ENCODE results near the gene VEGFB. TPM values are rescaled to one million over a fixed set of nuclear protein-coding genes. Genes with fewer than 3 reads are reported as not detected.

VEGFB gene
- total and polyA plus RNA-seq, 7 experiments from 2014 or later, result 12.9 to 99.5 (median 58.7) TPM

DNA sequence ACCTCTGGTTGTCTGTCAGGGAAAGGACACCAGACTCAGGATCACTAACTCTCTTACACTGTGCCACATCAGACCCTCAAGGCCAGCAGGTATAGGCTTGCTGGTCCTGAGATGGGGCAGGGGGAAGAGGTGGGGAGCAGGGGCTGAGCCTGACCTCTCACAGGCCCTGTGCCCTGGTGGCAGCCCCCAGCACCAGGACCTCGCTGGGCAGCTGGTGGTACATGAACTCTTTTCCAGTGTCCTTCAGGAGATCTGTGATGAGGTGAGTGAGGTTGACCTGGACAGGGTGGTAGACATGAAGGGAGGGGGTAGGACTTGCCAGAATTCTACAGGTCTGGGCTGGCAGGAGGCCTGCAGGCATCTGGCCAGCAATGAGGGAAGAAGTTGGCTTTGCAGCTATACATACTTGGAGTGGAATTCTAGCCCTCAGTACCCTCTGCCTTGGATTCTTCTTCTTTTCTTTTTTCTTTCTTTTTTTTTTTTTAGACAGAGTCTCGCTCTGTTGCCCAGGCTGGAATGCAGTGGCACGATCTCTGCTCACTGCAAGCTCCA, 6.9 kb upstream of the VEGFB start:
- DNase-seq (no peak), ATAC-seq (no peak)
- Histone ChIP-seq H3K36me3 (ENCODE audit: control insufficient read depth in 2 of 3, insufficient read depth in 3 of 3, low read length in 3 of 3) (peaks cover 0 to 16% (median 3%) of the 10 kb centered on the region in 3 experiments), H3K4me3 (ENCODE audit: low read length) (peak overlapping the region; percentile 60), H3K27me3 (ENCODE audit: control insufficient read depth in 2 of 2, insufficient read depth in 2 of 2, low read length in 2 of 2) (no peaks in the 10 kb centered on the region), H3K27ac (ENCODE audit: low read depth, low read length) (peak overlapping the region; percentile 89), H3K4me1 (ENCODE audit: control insufficient read depth in 2 of 2, insufficient read depth in 2 of 2, low read length in 2 of 2) (peaks cover 30 to 37% of the 10 kb centered on the region in 2 donors), H3K9me3 (ENCODE audit: control insufficient read depth in 2 of 3, low read length in 3 of 3) (no peaks in the 10 kb centered on the region)
- CTCF ChIA-PET, result interaction anchor here (0.6 to 5.5 kb wide), 5 partner anchors 15 to 94 kb away, joined by 3 to 66 read pairs (median 5); partner anchors contain the start of genes FERMT3, PRDX5 and TRMT112
- POLR2A ChIA-PET, result interaction anchor here (0.6 to 14.3 kb wide), 14 partner anchors 11 to 524 kb away, joined by 3 to 220 read pairs (median 7); partner anchors contain the start of genes FERMT3, FKBP2, PLCB3 and PPP1R14B
- peak overlapping the region; percentile 76 to 92 (median 86) for H3K27ac Mint-ChIP-seq
- intact Hi-C loops (cut with micrococcal nuclease), result loop anchor here (2.0 kb wide), 2 partner anchors 41 to 61 kb away; partner anchors contain the start of genes MACROD1 (in 1 of the 2) and STIP1 (in 1 of the 2)
- H3K27me3 Mint-ChIP-seq, result no peaks in the 10 kb centered on the region
- peaks cover 17 to 60% (median 43%) of the 10 kb centered on the region in 7 donors for H3K4me1 Mint-ChIP-seq
- H3K36me3 Mint-ChIP-seq, result no peaks in the 10 kb centered on the region
- no peaks in the 10 kb centered on the region for H3K9me3 Mint-ChIP-seq
- peak overlapping the region; percentile 87 to 96 (median 92) for H3K4me3 Mint-ChIP-seq

DNA sequence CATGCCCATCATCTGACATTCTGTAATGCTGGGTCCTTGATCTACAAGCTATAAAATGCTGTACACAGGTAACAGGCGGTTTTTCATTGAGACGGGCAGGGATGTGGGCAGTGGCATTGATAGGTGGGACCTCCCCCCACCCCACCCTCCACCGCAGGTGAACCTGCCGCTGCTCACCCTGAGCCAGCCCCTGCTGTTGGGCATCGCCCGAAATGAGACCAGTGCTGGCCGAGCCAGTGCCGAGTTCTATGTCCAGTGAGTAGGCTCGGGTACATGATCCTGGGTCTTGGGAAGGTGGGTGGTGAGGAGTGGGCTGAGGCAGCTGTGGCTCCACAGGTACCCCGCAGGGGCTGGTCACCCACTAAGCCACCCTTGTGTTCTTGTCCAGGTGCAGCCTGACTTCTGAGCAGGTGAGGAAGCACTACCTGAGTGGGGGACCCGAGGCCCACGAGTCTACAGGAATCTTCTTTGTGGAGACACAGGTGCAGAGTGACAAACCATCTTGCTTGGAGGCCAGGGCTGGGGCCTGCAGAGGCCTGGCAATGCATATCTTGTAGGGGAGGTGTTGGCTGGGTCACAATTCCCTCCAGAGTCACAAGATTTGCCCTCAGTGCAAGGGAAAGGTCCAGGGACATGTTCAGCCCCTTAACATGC, 5.2 kb upstream of the VEGFB start:
- H3K4me3 Mint-ChIP-seq, result peak overlapping the region; percentile 88 to 96 (median 90)

DNA sequence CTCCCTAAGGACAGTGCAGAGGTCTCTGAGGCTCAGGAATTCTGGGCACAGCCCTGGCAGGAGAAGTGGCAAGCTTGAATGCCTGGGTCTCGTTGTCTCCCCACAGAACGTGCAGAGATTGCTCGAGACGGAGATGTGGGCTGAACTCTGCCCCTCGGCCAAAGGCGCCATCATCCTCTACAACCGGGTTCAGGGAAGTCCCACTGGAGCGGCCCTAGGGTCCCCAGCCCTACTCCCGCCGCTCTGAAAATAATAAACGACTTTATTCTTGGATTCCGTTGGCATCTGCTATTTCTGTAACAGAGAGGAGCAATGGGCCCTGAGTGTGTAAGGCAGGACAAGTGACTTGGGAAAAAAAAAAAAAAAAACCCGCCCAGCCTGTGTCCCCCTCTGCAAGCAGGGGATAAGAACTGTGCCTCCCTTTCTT, 4.6 kb upstream of the VEGFB start:
- DNase-seq (no peak), ATAC-seq (no peak)
- H3K9me3 ChIP-seq (ENCODE audit: control insufficient read depth in 2 of 3, low read length in 3 of 3), result no peaks in the 10 kb centered on the region
- Mint-ChIP-seq H3K4me1 (peaks cover 23 to 71% (median 57%) of the 10 kb centered on the region in 7 donors), H3K9me3 (no peaks in the 10 kb centered on the region), H3K27ac (peak overlapping the region; percentile 85 to 96 (median 92)), H3K36me3 (no peaks in the 10 kb centered on the region), H3K27me3 (no peaks in the 10 kb centered on the region), H3K4me3 (peak overlapping the region; percentile 88 to 96 (median 90))
- H3K27me3 ChIP-seq (ENCODE audit: control insufficient read depth in 2 of 2, insufficient read depth in 2 of 2, low read length in 2 of 2), result no peaks in the 10 kb centered on the region
- no peaks in the 10 kb centered on the region for H3K36me3 ChIP-seq (ENCODE audit: control insufficient read depth in 2 of 3, insufficient read depth in 3 of 3, low read length in 3 of 3)
- H3K4me1 ChIP-seq (ENCODE audit: control insufficient read depth in 2 of 2, insufficient read depth in 2 of 2, low read length in 2 of 2), result peaks cover 30 to 43% of the 10 kb centered on the region in 2 donors
- peak overlapping the region; percentile 83 for H3K27ac ChIP-seq (ENCODE audit: low read depth, low read length)
- CTCF ChIA-PET, result interaction anchor here (0.7 to 0.8 kb wide), 2 partner anchors 42 to 75 kb away, joined by 3 to 6 read pairs; partner anchors contain the start of gene ESRRA
- intact Hi-C loops (cut with micrococcal nuclease), result loop anchor here (1.0 kb wide), 8 partner anchors 12 to 76 kb away; partner anchors contain the start of genes FKBP2 (in 2 of the 2), ESRRA (in 1 of the 2) and GPR137 (in 1 of the 2)
- peak overlapping the region; percentile 79 for H3K4me3 ChIP-seq (ENCODE audit: low read length)
- POLR2A ChIA-PET, result interaction anchor here (0.6 to 8.3 kb wide), 8 partner anchors 10 to 53 kb away, joined by 3 to 94 read pairs (median 4); partner anchors contain the start of genes FERMT3, FKBP2 and STIP1

More for the DNA sequence above, 5.2 kb upstream of the VEGFB start:
- Histone ChIP-seq H3K4me3 (ENCODE audit: low read length) (peak overlapping the region; percentile 79), H3K27ac (ENCODE audit: low read depth, low read length) (peak overlapping the region; percentile 83), H3K36me3 (ENCODE audit: control insufficient read depth in 2 of 3, insufficient read depth in 3 of 3, low read length in 3 of 3) (peaks cover 0 to under 1% (median 0%) of the 10 kb centered on the region in 3 experiments), H3K9me3 (ENCODE audit: control insufficient read depth in 2 of 3, low read length in 3 of 3) (no peaks in the 10 kb centered on the region), H3K27me3 (ENCODE audit: control insufficient read depth in 2 of 2, insufficient read depth in 2 of 2, low read length in 2 of 2) (no peaks in the 10 kb centered on the region), H3K4me1 (ENCODE audit: control insufficient read depth in 2 of 2, insufficient read depth in 2 of 2, low read length in 2 of 2) (peaks cover 30 to 45% of the 10 kb centered on the region in 2 donors)
- ATAC-seq, result no peak
- H3K4me1 Mint-ChIP-seq, result peaks cover 23 to 75% (median 57%) of the 10 kb centered on the region in 7 donors
- H3K9me3 Mint-ChIP-seq, result no peaks in the 10 kb centered on the region
- DNase-seq, result no peak
- H3K27ac Mint-ChIP-seq, result peak overlapping the region; percentile 46 to 96 (median 92)
- intact Hi-C loops (cut with micrococcal nuclease), result no loop called here
- ChIA-PET CTCF (no interaction called here), POLR2A (interaction anchor here (0.6 to 8.3 kb wide), 8 partner anchors 12 to 75 kb away, joined by 3 to 94 read pairs (median 4); partner anchors contain the start of genes FERMT3, FKBP2 and STIP1)
- H3K36me3 Mint-ChIP-seq, result no peaks in the 10 kb centered on the region
- H3K27me3 Mint-ChIP-seq, result no peaks in the 10 kb centered on the region

DNA sequence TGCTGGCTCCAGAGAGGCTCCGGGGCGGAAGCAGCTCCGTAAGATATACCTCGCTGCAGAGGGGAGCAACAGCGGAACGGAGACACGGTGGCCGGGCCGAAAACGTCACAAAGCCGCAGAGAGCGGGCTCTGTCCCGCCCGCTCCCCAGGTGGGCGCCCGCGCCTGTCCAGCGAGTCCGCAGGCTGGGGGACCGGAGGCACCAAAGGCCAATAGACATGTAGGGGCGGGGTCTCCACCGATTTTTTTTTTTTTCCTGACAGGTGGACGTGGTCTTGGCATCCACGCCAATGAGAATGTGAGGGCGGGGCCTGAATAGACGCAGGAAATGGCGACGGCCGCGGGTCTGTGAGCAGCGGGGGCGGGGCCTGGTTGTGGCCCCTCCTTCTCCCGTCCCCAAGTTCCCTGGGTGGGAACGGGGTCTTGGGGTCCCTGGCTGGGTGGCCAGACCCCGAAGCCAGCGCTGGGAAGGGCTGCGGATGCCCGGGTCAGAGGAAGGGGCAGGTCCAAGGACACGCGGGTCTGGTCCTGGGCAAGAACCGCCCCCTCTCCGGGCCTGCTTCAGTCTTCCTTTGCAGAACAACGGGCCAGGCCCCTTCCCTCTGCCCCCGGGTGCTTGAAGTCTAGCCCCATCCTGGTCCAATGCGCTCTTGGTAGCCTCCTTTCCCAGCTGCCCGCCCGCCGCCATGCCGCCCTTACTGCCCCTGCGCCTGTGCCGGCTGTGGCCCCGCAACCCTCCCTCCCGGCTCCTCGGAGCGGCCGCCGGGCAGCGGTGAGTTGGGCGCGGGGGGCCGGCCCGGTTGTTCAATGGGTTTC, 4.0 kb upstream of the VEGFB start, which contains the start of gene DNAJC4:
TSS of gene DNAJC4 (plus strand) at position 378 of the 814 bp plus-strand sequence. CDS start at position 685, 307 bp downstream.
- DNase-seq, result peak; percentile 76 to 90 (median 87)
- no peaks in the 10 kb centered on the region for H3K9me3 Mint-ChIP-seq
- peaks cover 0 to 1% (median 0%) of the 10 kb centered on the region in 5 donors for H3K36me3 Mint-ChIP-seq
- no peaks in the 10 kb centered on the region for H3K36me3 ChIP-seq (ENCODE audit: control insufficient read depth in 2 of 3, insufficient read depth in 3 of 3, low read length in 3 of 3)
- H3K4me1 ChIP-seq (ENCODE audit: control insufficient read depth in 2 of 2, insufficient read depth in 2 of 2, low read length in 2 of 2), result peaks cover 30 to 42% of the 10 kb centered on the region in 2 donors
- H3K27me3 Mint-ChIP-seq, result no peaks in the 10 kb centered on the region
- ChIA-PET POLR2A (interaction anchor here (0.6 to 8.3 kb wide), 12 partner anchors 9 to 1440 kb away, joined by 3 to 94 read pairs (median 5); partner anchors contain the start of genes FERMT3, FKBP2 and STIP1), CTCF (interaction anchor here (0.7 to 0.8 kb wide), 2 partner anchors 42 to 74 kb away, joined by 3 to 6 read pairs; partner anchors contain the start of gene ESRRA)
- no peaks in the 10 kb centered on the region for H3K27me3 ChIP-seq (ENCODE audit: control insufficient read depth in 2 of 2, insufficient read depth in 2 of 2, low read length in 2 of 2)
- H3K4me3 Mint-ChIP-seq, result peak within 1 kb of the TSS; percentile 88 to 96 (median 90)
- peak within 1 kb of the TSS; percentile 79 for H3K4me3 ChIP-seq (ENCODE audit: low read length)
- ATAC-seq, result peak; percentile 74
- H3K27ac Mint-ChIP-seq, result peak within 1 kb of the TSS; percentile 85 to 96 (median 92)
- H3K9me3 ChIP-seq (ENCODE audit: control insufficient read depth in 2 of 3, low read length in 3 of 3), result no peaks in the 10 kb centered on the region
- H3K4me1 Mint-ChIP-seq, result peaks cover 25 to 69% (median 54%) of the 10 kb centered on the region in 7 donors
- H3K27ac ChIP-seq (ENCODE audit: low read depth, low read length), result peak within 1 kb of the TSS; percentile 83
- intact Hi-C loops (cut with micrococcal nuclease), result loop anchor here (1.0 kb wide), 8 partner anchors 11 to 75 kb away; partner anchors contain the start of genes FKBP2 (in 2 of the 2), ESRRA (in 1 of the 2) and GPR137 (in 1 of the 2)

DNA sequence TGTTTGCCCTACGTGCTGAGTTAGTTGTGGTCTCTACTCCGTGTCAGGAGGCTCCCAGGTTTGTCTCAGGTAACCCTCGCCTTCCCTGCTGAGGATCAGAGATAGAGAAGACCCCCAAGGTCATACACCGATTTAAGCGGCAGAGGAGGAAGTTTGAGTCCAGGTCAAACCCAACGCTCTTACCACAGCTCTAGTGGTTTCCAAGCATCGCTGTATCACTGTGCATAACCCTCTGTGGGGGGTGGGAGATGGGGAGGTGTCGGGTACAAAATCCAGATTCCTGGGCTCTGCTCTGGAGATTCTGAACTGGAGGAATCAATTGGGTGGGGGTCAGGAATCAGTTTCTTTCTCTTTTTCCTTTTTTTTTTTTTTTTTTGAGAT, 3.4 kb upstream of the VEGFB start:
- CTCF ChIA-PET, result no interaction called here
- no peak for DNase-seq

More for the DNA sequence above, 3.4 kb upstream of the VEGFB start:
- Mint-ChIP-seq H3K4me1 (peaks cover 28 to 74% (median 55%) of the 10 kb centered on the region in 7 donors), H3K36me3 (peaks cover 0 to 1% (median 0%) of the 10 kb centered on the region in 5 donors), H3K9me3 (no peaks in the 10 kb centered on the region), H3K27ac (peak overlapping the region; percentile 69 to 96 (median 92)), H3K4me3 (peak overlapping the region; percentile 88 to 96 (median 90)), H3K27me3 (no peaks in the 10 kb centered on the region)
- peak overlapping the region; percentile 79 for H3K4me3 ChIP-seq (ENCODE audit: low read length)
- no peaks in the 10 kb centered on the region for H3K27me3 ChIP-seq (ENCODE audit: control insufficient read depth in 2 of 2, insufficient read depth in 2 of 2, low read length in 2 of 2)
- intact Hi-C loops (cut with micrococcal nuclease), result loop anchor here (1.0 kb wide), 8 partner anchors 10 to 74 kb away; partner anchors contain the start of genes FKBP2 (in 2 of the 2), ESRRA (in 1 of the 2) and GPR137 (in 1 of the 2)
- no peaks in the 10 kb centered on the region for H3K36me3 ChIP-seq (ENCODE audit: control insufficient read depth in 2 of 3, insufficient read depth in 3 of 3, low read length in 3 of 3)
- POLR2A ChIA-PET, result interaction anchor here (0.6 to 8.3 kb wide), 8 partner anchors 9 to 1440 kb away, joined by 3 to 94 read pairs (median 5); partner anchors contain the start of genes FERMT3 and FKBP2
- ATAC-seq, result no peak
- H3K4me1 ChIP-seq (ENCODE audit: control insufficient read depth in 2 of 2, insufficient read depth in 2 of 2, low read length in 2 of 2), result peaks cover 32 to 43% of the 10 kb centered on the region in 2 donors
- no peaks in the 10 kb centered on the region for H3K9me3 ChIP-seq (ENCODE audit: control insufficient read depth in 2 of 3, low read length in 3 of 3)
- peak overlapping the region; percentile 83 for H3K27ac ChIP-seq (ENCODE audit: low read depth, low read length)
